HCT116 (cell line): ENCODE data around the gene STAT2. TPM values are rescaled to one million over a fixed set of nuclear protein-coding genes. Genes with fewer than 3 reads are reported as not detected.

Source experiments
- ATAC-seq: fragments of 200-7000 bp; cut with Tn5 transposase; 2 replicates; pipeline ENCODE4 v1.9.1; 2020; ENCODE audit warnings: mild to moderate bottlenecking, moderate library complexity
- BruUV-seq: library from RNA; stranded (reverse); fragments of 400-500 nt; replicated peaks from 2 replicates; lab custom pipeline; 2021; lab: Mats Ljungman, UMichigan
- CTCF ChIA-PET: fragments of 300-600 bp; sonication (Branson Sonifier 250); formaldehyde crosslinking; loops from one replicate; lab custom pipeline; 2021; ENCODE audit warnings: antibody characterized with exemption; lab: Charles Lee
- POLR2A ChIA-PET: fragments of 300-600, 350-600 bp; sonication (Branson Sonifier 250); formaldehyde crosslinking; loops from one replicate; lab custom pipeline; 2021; ENCODE audit warnings: antibody characterized with exemption; lab: Charles Lee
- RAD21 ChIA-PET, 2 experiments: fragments of 300-600 bp; sonication (Branson Sonifier 250); formaldehyde crosslinking; loops; one replicate each; lab custom pipeline; 2023; ENCODE audit warnings: low total read pairs in 2 of 2; ENCODE audit not compliant: uncharacterized antibody in 2 of 2, unreplicated experiment in 2 of 2, low non-redundant PET in 1 of 2; lab: Charles Lee
- DNase-seq: peaks from one replicate; pipeline ENCODE4 v3.0.0-alpha.2; 2010; ENCODE audit warnings: low read depth, low spot score
- H2AFZ ChIP-seq: fragments of 200-600 bp; shearing (Covaris generic), sonication (generic); 2 replicates; pipeline ENCODE4 v1.6.1; 2017; ENCODE audit warnings: low read depth, mixed run types, mixed read lengths, antibody characterized with exemption, low read length; ENCODE audit not compliant: poor library complexity, severe bottlenecking
- H3K27ac ChIP-seq: 2 replicates; pipeline ENCODE4 v1.5.1; 2012; ENCODE audit warnings: low read depth, low read length
- H3K27me3 ChIP-seq: fragments of 200-600 bp; sonication (generic); 2 replicates; pipeline ENCODE4 v1.6.1; 2016; ENCODE audit warnings: mixed run types, low read length, mixed read lengths; ENCODE audit not compliant: insufficient read depth
- H3K36me3 ChIP-seq, 2 experiments: fragments of 200-500 bp in 1 of 2; fragments of 200-600 bp in 1 of 2; sonication (Bioruptor generic) in 1 of 2; sonication (generic) in 1 of 2; 2 replicates each; pipeline versions ENCODE4 v1.5.1 to v1.6.1; 2014 to 2016; ENCODE audit warnings: low read length in 2 of 2, inconsistent platforms in 1 of 2, mixed read lengths in 1 of 2, mixed run types in 1 of 2; ENCODE audit not compliant: insufficient read depth in 2 of 2, control insufficient read depth in 1 of 2
- H3K4me1 ChIP-seq, 2 experiments: fragments of 200-600 bp in 1 of 2; sonication (generic) in 1 of 2; 2 replicates each; pipeline versions ENCODE4 v1.5.1 to v1.6.1; 2012 to 2017; ENCODE audit warnings: low read length in 2 of 2, inconsistent platforms in 1 of 2, mild to moderate bottlenecking in 1 of 2, mixed read lengths in 1 of 2, mixed run types in 1 of 2, moderate library complexity in 1 of 2; ENCODE audit not compliant: insufficient read depth in 2 of 2, control insufficient read depth in 1 of 2
- H3K4me2 ChIP-seq: fragments of 200-600 bp; sonication (generic); 2 replicates; pipeline ENCODE4 v1.6.1; 2017; ENCODE audit warnings: mixed run types, low read length, mixed read lengths
- H3K4me3 ChIP-seq, 2 experiments: fragments of 200-600 bp in 1 of 2; sonication (generic) in 1 of 2; replicated peaks in 1 of 2; 2 replicates each; pipeline ENCODE4 v1.5.1; 2011 to 2016; ENCODE audit warnings: low read length in 2 of 2, control low read depth in 1 of 2, low read depth in 1 of 2, mild to moderate bottlenecking in 1 of 2, mixed read lengths in 1 of 2, mixed run types in 1 of 2
- H3K79me2 ChIP-seq: fragments of 200-600 bp; sonication (generic); 2 replicates; pipeline ENCODE4 v1.6.1; 2017; ENCODE audit warnings: mild to moderate bottlenecking, mixed run types, low read length, moderate library complexity, mixed read lengths; ENCODE audit not compliant: insufficient read depth
- H3K9ac ChIP-seq: fragments of 200-600 bp; sonication (generic); 2 replicates; pipeline ENCODE4 v1.6.1; 2016; ENCODE audit warnings: low read length, mixed read lengths
- H3K9me2 ChIP-seq: fragments of 200-600 bp; sonication (generic), shearing (Covaris generic); 2 replicates; pipeline ENCODE4 v1.6.1; 2017; ENCODE audit warnings: mixed run types, mild to moderate bottlenecking, moderate library complexity; ENCODE audit not compliant: insufficient read depth
- H3K9me3 ChIP-seq, 2 experiments: fragments of 200-500 bp in 1 of 2; fragments of 200-600 bp in 1 of 2; sonication (Bioruptor generic) in 1 of 2; sonication (generic) in 1 of 2; 2 replicates each; pipeline ENCODE4 v1.6.1; 2014 to 2017; ENCODE audit warnings: low read length in 2 of 2, mixed read lengths in 2 of 2, inconsistent platforms in 1 of 2, low read depth in 1 of 2, mild to moderate bottlenecking in 1 of 2, mixed run types in 1 of 2, moderate library complexity in 1 of 2; ENCODE audit not compliant: control insufficient read depth in 1 of 2, insufficient read depth in 1 of 2
- H4K20me1 ChIP-seq: fragments of 200-600 bp; sonication (generic), shearing (Covaris generic); 2 replicates; pipeline ENCODE4 v1.6.1; 2017; ENCODE audit warnings: mixed run types, mild to moderate bottlenecking, moderate library complexity; ENCODE audit not compliant: insufficient read depth
- ATF3 ChIP-seq: IDR thresholded peaks from 2 replicates; pipeline ENCODE4 v1.6.1; 2012
- CBX3 ChIP-seq: IDR thresholded peaks from 2 replicates; pipeline ENCODE4 v1.6.1; 2012; ENCODE audit warnings: low read depth
- CEBPB ChIP-seq: IDR thresholded peaks from 2 replicates; pipeline ENCODE4 v1.6.1; 2012; ENCODE audit warnings: low read depth
- CTCF ChIP-seq, 3 experiments: fragments of 200-600 bp in 1 of 3; sonication (generic) in 1 of 3; IDR thresholded peaks in 2 of 3; conservative IDR thresholded peaks in 1 of 3; 2 replicates each; pipeline ENCODE4 v1.5.1; 2012 to 2017; ENCODE audit warnings: low read depth in 2 of 3, low read length in 2 of 3, antibody characterized with exemption in 1 of 3, borderline replicate concordance in 1 of 3, control low read depth in 1 of 3, mild to moderate bottlenecking in 1 of 3, mixed read lengths in 1 of 3, mixed run types in 1 of 3, moderate library complexity in 1 of 3; ENCODE audit not compliant: insufficient read depth in 1 of 3
- EZH2 ChIP-seq: fragments of 200-600 bp; sonication (generic); IDR thresholded peaks from 2 replicates; pipeline ENCODE4 v1.6.1; 2017; ENCODE audit warnings: antibody characterized with exemption, mixed run types
- JUND ChIP-seq: IDR thresholded peaks from 2 replicates; pipeline ENCODE4 v1.6.1; 2012
- POLR2AphosphoS5 ChIP-seq: IDR thresholded peaks from 2 replicates; pipeline ENCODE4 v1.6.1; 2011; ENCODE audit warnings: mild to moderate bottlenecking, low read depth, low read length, moderate library complexity
- REST ChIP-seq: IDR thresholded peaks from 2 replicates; pipeline ENCODE4 v1.6.1; 2012; ENCODE audit warnings: low read depth
- SIN3A ChIP-seq: IDR thresholded peaks from 2 replicates; pipeline ENCODE4 v1.6.1; 2012; ENCODE audit warnings: low read depth
- SRF ChIP-seq: IDR thresholded peaks from 2 replicates; pipeline ENCODE4 v1.6.1; 2012; ENCODE audit warnings: low read depth
- YY1 ChIP-seq: IDR thresholded peaks from 2 replicates; pipeline ENCODE4 v1.6.1; 2011; ENCODE audit warnings: low read length, low read depth, moderate library complexity, mild to moderate bottlenecking; ENCODE audit not compliant: insufficient replicate concordance; ENCODE audit errors: extremely low read depth
- ZBTB33 ChIP-seq: IDR thresholded peaks from 2 replicates; pipeline ENCODE4 v1.6.1; 2011; ENCODE audit warnings: mild to moderate bottlenecking, low read length, moderate library complexity; ENCODE audit not compliant: insufficient replicate concordance; ENCODE audit errors: extremely low read depth
- intact Hi-C: fragments of 100-400 bp; cut with micrococcal nuclease; formaldehyde crosslinking; loops from 2 replicates; pipeline ENCODE4 v1.10.0; 2022
- total RNA-seq: library from RNA; stranded (reverse); gene quantifications from one replicate; pipeline ENCODE4 v1.2.1, GENCODE V29; 2021; ENCODE audit not compliant: unreplicated experiment

The STAT2 gene
- total RNA-seq, 1 experiment from 2014 or later: 53.1 TPM

GRCh38 chr12:56296295-56296694 is 63.6 kb downstream of the STAT2 start:
- intact Hi-C loops: no loop called here
- peaks cover 75% of the 10 kb centered on the region for H3K79me2 ChIP-seq
- H3K4me2 ChIP-seq: no peak overlapping the region
- H3K4me3 ChIP-seq: no peak overlapping the region
- H3K9ac ChIP-seq: no peak overlapping the region
- POLR2A ChIA-PET: no interaction called here
- TF ChIP-seq YY1: no peak
- no peak for TF ChIP-seq CBX3
- TF ChIP-seq SIN3A: no peak
- no peak for TF ChIP-seq SRF
- no peak for TF ChIP-seq REST
- TF ChIP-seq ZBTB33: no peak
- no peak for TF ChIP-seq CEBPB
- no peak for TF ChIP-seq POLR2AphosphoS5
- TF ChIP-seq JUND: no peak
- no peak for TF ChIP-seq CTCF (IDR thresholded peaks at IDR 0.05 in 2 of 3, conservative IDR thresholded peaks at IDR 0.05 in 1 of 3; ENCODE audit: borderline replicate concordance in 1 of 3, insufficient read depth in 1 of 3, low read depth in 2 of 3, low read length in 2 of 3)
- no peak for TF ChIP-seq ATF3
- no peak for TF ChIP-seq EZH2
- TF ChIP-seq, all 23 proteins: peak for 0
- Histone ChIP-seq H3K9me2 (no peaks in the 10 kb centered on the region), H3K27ac (no peak overlapping the region), H3K27me3 (no peaks in the 10 kb centered on the region), H4K20me1 (no peaks in the 10 kb centered on the region), H3K9me3 (no peaks in the 10 kb centered on the region), H3K4me1 (peaks cover 33 to 60% of the 10 kb centered on the region in 2 experiments), H3K36me3 (peaks cover 3 to 16% of the 10 kb centered on the region in 2 experiments; a peak in 2 of 4 replicates), H2AFZ (no peak overlapping the region)
- ATAC-seq (no peak), DNase-seq (no peak)
- RAD21 ChIA-PET: no interaction called here
- CTCF ChIA-PET: no interaction called here
- BruUV-seq: no TSS peak
